SKM-1 (cell line): ENCODE data around the gene FOXC1.

Experiments used
- DNase-seq: peaks from one replicate; lab custom pipeline; 2025; ENCODE audit not compliant: unreplicated experiment; lab: John Stamatoyannopoulos, UW

Gene FOXC1

DNA sequence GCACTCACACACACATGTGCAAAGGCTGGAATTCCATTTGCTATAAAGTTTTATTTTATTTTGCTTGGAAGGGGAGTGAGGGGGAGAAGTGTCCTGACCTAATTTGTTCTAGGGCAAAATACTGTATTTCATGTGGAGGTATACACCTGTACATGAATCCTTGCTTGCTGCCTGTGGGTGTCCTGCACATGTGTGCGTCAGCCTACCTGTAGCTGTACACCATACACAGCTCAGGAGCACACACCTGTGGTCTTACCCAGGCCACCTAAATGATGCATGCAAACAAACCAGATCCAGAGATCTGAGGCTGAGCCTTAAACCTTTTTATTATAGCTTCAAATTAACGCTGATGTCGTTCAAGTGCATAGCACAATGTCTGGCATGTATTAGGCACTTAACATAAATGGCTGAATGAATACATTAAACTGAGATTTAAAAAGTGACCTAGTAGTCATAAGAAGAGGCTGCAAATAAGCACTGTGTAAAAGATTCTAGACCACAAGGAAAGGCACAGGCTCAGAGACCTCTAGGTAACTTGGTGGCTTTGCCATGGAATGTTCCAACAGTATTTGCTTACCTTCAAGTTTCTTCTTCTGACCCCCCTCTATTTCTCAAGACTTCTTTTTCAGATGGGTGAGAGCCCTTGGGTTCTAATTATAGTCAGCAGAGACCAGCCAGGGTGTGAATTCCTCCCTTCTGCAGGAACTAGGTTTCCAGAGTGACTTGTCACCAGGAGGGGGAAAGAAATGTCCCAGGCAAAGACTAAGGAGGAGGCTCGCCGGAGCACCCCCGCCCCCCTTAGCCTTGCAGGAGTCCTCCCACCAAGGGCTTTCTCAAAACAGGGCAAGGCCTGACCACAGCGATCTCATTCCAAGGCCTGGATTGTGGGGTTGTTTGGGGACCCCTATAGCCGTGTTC is 13.4 kb downstream of the FOXC1 start:
- DNase-seq = no peak

DNA sequence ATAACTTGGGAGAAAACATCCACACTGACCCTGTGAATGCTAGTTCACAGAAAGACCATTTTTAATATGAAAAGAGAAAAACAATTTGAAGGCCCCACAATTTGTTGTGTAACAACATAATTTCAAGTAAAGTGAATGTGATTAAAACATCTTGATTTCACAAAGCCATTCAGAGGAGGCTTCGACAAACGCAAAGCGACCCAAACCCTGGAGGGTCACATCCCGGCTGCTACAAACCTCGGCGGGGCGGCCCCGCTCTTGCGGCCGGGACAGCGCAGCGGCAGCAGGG is 14.0 kb downstream of the FOXC1 start:
- DNase-seq = no peak

DNA sequence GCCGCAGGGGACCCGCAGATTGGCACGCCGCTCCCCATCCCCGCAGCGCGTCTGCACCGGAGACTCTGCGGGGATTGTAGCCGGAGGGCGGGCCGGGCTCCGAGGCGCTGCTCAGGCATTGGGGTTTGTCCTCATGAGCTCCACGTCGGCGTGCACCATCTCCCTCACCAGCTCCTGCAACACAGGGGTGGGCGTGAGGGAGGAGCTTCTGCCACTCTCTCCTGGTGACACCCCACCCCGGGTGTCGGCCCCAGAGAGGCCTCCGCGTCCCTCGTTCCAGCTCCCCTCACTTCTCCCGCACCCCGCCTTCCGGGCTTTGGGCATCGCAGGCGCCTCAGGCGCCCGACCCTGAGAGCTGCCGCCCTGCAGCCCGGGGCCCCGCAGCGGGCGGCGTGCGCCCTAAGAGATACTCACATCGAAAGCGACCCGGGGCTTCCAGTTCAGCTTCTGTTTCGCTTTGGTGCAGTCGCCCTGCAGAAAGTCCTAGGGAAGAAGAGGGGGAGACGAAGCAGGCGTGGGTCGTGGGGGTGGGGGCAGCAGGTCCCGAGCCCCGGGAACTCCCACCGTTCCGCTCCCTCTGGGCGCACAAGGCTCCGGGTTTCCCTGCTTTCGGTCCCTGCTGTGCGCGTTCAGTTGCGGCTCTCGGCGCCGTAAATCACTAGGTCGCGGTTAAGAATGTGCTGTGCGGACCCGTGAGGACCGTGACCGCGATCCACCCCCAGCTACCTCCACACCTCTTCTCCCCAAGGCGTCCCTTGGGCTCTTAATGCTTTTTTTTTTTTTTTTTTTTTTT is 14.5 kb downstream of the FOXC1 start:
- no peak for DNase-seq

DNA sequence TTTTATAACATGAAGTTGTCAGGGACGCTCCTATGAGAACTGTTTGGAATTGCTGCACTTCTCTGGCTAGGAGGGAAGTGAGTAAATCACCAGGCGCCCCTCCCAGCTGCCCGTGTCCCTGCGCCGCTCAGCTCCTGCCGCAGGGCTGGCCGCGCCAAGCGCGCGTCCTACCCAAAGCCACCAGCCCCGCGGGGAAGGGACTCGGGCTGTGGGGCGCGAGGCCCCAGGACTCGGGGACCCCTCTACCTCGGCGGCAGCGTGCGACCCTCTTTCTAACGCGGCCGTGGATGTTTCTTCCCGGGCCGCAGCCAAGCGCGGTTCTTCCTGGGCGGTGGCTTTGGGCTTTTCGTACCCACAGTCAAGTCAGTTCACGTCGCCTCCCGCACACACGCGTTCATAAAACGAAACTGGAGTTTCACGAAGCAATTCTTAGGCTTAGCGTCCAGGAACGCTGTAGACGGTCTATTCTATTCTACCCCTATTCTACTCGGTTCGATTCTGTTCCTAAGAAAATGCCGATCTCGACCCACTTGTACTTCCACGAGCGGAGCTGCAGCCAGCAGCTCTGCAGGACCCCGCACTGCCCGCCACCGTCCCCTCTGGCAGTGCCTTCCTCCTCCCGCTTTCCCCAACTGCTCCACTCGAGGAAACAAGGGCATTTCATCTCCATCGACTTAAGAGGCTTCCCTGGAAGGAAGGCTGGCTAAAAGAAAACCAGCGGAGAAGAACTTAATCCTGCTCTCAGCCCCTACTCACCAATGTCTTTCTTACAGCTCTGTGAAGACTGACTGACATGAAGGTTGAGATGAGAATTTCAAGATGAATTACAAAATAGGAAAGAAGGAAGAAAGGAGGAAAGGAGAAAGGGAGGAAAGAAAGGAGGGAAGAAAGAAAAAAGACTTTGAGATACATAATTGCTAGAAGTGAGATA is 15.4 kb downstream of the FOXC1 start:
- DNase-seq = no peak

DNA sequence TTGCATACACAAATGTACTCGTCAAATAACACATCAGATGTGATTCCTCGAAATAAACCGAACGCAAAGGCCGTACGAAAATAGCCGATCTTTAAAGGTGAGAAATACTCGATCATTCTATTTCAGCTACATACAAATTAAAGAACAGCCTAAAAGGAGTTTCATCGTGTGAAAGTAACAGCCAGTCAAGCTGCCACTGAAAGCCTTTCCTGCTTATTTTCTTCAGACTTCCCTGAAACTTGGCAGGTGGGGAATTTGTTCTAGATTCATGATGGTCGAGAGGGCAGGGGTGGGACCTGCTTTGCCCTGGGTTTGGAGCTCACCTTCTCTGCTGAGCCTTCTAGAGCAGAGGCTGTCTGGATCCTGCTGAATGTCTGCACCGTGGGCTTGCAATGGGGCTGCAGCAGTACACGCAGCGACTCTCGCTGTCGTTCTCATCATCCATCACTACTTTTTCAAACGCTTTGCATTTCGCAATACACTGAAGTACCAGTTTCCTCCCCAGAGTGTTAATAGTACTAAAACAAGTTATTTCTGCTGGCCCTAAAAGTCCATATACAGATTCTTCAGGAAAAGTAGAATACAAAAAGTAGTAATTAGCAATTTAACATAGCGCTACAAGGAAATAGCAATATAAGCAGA is 16.2 kb downstream of the FOXC1 start:
- no peak for DNase-seq

DNA sequence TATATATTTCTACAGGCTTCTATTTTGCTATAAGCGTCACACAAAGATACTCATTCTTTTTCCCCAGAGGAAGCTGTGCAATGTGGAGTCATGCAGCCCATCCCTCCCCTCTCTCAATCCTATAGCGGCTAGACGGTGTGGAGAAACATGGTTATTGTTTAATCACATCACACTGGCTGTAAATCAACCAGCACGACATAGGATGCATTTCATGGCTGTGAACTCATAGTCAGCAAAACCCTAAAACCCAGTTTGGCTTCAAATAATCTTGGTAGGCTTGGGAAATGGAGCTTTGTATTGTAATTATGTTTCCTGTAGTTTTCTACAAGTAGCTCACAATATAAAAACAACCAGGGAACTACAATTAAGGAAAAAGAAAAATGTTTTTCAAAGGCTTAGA is 16.8 kb downstream of the FOXC1 start:
- DNase-seq = no peak

DNA sequence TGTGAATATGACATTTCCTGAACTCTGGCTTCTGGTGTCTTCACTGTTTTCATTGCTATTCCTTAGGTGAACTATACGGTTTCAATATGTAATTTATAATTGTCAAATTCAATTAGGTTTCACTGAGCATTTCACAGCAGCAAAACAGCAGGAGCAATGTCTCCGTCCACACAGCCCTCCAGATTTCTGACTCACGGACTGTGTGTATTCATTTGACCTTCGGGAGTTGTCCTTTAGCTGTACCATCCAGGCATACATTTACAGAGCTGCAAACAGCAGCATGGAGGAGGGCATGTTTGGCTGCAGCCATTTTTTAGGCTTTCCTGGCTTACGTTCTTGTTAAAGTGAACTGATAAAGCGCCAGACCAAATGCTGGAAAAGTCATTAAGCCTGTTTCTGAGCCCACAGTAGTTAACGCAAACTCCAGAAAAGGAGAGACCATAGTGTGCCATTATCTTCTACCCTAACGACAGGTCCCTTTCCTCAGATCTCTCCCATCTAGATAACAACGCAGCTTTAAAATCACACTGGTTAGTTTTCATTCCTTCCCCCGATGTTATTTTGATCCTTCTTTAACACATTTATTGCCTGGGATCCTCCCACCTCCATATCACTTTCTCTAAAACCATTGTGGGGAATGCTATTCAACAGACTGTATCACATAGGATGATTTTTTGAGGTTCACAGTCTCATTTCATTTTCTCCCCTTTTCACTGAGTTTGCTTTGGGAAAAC is 18.3 kb downstream of the FOXC1 start:
- DNase-seq = no peak

DNA sequence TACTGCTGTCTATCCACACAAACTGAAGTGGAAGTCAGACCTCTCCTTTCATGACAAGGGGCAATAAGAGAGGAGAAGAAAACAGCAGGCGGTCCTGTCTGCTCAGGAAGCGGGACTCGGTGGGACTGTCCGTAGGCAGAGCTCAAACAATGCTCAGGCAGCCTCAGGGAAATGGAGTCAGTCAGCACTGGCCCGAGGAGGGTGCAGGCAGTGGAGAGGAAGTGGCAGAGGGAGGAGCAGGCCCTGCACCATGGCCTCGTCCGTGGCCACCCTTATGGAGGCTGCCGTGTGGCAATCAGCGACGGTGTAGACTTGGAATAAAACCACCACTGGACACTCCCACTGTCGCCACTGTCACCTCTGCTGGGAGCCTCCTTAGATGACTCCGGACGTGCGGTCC is 19.6 kb downstream of the FOXC1 start:
- DNase-seq = no peak

DNA sequence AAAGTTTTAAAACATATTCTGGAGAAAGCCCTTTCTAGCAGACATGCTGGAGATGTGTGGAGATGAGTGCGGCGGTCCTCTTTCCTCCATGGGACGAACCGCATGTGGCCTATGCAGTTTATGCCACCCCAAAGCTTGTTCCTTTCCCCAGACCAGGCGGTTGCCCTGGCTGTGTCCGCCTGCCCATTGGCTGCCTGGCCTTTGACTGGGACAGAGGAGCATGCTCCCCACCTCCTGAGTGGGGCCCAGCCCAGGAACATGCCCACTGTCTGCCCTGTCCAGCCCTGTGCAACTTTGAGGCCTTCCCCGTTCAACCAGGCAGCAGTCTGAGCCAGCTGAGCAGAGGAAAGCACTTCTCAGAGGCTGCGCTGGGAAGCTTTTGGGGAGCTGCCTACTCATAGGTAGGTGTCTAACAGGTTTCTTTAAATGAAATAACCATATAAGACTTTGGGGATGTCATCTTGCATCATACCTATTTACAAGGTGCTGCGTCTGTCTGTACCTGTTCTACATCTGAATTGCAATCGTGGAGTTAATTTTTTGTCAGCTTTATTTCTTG is 20.6 kb downstream of the FOXC1 start:
- no peak for DNase-seq

DNA sequence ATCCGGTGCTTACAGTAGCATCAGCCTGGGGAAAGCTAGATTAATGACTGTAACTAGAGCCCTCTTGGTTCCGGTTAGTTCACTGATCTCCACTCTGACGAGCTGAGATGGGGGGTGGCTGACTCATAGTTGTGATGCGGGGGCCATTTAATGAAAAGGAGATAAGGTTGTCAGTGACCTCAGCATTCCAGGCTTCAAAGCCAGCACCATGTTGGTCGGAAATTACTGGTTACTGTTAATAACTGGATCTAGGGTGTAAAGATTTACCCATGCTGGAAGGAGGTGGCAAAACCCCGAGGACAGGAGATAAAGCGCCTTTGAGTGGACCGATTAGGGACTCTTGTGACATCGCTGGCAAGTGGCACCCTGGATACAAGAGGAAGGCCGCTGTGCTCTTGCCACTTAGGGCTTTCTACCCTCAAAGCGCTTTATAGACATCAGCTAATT is 21.1 kb downstream of the FOXC1 start:
- DNase-seq = no peak

DNA sequence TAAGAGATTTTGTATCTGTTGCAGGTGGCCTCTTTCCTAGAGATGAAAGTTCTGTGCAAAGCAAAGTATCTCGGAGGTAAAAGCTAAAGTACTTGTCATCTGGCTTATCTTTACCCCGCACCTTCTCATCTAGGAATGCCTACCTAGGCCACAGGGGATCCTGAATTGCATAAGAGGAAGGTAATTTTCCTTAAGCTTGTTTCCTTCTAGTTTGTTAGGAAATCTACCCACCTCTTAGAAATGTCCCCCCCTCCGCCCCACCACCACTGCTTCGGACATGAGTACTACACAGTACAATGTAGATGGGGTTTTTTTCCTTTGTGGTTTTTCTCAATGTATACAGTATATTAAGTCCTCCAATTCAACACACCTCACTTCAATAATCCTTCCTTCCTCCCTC is 21.5 kb downstream of the FOXC1 start:
- no peak for DNase-seq

DNA sequence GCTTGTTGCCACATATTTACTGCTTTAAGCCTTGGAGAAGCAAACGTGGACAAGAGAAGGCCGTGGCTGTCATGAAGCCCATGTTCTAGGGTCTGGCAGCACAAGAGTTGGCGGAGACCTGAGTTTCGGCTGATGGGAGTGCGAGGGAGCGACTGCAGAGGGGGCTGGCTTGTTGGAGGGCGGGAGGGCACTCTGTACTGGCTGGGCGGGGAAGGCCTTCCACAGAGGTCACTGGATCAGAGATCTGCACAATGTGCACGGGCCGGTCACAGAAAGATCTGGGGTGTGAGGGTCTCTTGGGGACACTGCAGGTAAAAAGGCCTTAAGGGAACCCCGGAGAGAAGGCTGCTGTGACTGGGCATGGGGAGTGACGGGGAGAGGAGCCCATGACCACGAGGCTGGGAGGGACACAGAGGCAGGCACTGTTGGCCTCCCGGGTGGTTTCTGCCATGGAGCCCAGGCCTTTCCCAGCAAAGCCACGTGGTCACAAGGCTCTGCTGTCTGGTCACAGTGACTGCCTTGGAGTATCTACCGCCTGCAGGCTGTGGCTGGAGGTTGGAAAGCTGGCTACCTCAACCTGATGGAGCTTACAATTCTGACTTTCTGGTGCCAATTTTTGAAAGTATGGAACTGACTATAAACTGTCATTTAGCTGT is 23.8 kb downstream of the FOXC1 start:
- no peak for DNase-seq

DNA sequence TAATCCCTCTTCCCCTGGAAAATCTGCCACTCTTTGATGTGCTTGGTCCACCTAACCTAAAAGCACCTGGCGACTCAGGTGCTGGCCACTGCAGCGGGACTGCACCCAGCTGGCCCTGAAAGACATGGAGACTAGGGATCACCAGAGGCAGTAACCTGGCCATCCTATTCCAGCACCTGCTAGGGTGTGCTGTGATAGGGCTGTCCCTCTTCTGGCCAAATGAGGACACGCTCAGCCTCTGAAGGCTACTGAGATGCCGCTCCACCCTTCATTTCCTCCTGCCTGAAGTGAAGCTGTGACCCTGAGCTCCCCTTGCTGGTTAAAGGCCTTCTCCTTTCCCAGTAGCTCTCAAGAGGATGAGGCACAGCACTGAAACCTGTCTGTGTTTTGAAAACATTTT is 24.4 kb downstream of the FOXC1 start:
- DNase-seq = no peak

DNA sequence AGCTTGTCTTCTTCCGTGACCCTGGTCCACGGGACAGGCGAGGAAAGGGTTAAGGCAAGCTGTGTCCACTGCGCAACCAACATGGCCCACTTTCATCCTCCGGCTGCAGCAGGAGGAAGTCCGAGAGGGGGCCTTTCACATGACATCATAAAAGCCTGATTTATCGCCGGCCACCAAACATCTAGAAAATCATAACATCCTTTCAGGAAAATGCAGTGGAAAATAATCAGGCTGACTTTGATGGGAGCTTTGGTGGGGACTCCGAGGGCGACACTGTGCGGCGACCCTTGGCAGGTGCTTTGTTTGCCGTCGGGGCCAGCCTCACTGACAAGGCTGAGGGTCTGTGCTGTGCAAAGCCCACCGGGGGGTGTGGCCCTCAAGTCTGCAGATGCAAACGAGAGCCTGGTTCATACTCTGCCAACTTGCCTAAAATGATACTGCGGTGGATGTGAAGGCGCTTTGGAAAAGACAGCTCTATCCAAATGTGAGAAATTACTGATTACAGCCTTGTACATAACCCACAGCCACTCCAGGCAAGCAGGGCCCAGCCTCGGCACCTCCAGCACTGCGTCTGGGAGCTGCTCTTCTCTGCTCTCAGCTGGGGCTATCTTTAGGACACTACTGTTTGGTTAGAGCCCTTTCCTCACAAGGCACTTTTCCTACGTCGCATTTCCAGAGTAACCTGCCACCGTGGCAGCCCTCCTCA is 25.7 kb downstream of the FOXC1 start:
- no peak for DNase-seq

DNA sequence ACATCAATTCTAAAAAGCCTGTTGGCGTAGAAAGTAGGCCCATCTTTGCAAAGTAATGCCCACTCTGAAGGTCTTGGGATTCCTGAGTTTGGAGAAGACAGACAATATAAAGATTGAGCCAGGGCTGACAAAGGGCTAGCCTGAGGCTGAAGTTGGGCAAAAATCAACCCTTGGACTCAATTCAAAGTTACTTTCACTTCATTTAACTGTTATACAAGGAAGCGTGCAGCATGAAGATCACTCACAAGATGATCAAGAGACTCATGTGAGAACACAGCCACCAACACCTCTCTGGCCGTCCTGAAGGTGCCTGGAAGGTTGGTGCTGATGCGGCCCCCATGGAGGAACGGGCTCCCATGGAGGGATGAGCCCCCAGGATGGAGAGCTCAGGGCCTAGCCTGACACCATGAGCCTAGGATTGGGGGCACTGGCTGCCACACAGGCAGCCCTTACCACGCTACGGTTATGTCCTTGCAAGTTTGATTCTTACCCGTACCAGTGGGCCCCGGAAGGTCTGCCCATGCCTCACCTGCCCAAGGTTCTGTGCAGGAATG is 26.6 kb downstream of the FOXC1 start:
- DNase-seq = no peak

DNA sequence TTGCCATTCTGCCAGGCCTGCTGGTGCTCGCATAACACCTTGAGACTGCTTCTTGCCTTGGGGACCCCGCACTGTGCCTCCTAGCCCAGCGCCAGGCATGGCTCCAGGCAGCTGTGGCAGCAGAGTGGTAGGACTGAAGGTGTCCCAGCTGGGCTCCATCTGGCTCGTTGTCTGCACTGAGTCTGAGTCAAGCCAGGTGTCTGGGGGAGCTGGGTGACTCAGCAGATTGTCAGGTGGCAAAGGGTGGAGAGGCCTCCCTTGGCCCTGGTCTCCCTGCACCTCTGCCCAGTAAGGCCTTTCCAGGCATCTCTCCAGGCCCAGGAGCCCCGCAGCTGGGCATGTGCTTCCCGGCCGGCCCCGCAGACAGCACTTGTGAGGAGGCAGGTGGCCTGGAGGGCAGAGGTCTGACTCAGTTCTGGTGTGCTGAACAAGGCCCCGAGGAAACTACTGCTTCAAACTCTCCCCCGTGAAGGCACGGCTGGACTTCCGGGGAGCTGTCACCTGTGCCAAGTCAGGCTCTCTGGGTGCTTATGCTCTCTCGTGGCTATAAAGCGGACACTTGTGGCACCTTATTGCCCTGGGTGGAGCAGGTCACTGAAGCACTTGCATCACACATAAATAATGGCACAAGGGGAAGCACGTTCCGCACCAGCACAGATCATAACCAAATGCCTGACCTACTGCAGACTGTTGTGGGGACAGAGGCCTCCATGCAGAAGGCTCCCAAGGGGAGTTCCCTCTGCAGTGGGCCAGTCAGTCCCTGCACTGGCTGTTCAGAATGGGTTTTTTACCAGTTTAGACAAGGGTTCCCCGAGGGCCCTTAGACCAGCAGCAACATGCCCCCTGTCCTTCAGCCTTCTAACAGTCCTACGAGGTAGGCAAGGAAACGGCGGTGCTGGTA is 27.5 kb downstream of the FOXC1 start:
- DNase-seq = no peak

DNA sequence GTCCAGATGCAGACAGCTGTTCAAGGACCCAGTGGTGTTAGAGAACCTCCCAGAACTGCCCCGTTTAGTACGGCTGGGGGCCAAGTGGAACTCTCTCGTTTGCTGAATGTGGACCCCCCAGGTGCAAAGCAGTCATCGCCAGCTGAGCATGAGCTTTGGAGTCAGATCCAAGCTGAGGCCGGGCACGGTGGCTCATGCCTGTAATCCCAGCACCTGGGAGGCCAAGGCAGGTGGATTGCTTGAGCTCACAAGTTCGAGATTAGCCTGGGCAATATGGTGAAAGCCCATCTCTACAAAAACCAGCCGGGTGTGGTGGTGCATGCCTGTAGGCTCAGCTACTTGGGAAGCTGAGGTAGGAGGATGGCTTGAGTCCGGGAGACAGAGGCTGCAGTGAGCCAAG is 29.7 kb downstream of the FOXC1 start:
- no peak for DNase-seq
